Activated CD8-positive, alpha-beta memory T cell treated with anti-CD3 and anti-CD28 coated beads for 4 hours (primary cell): ENCODE results near the gene ADIPOR2.
"Not testable (repeated sequence)": the region's sequence is repeated elsewhere in the genome, so short reads cannot be mapped to it uniquely, and the experiment has no call there.

Experiments
- DNase-seq, 2 donors: peaks; one replicate each; pipeline ENCODE4 v3.0.0-alpha.2; 2020; ENCODE audit warnings: low read depth in 2 of 2

The ADIPOR2 gene

GRCh38 chr12:1812650-1813302 is 121.9 kb downstream of the ADIPOR2 start:
- DNase-seq = no peak

- DNase-seq = no peak
Observed at GRCh38 chr12:1814266-1814665, 123.4 kb downstream of the ADIPOR2 start.

GRCh38 chr12:1815108-1815507 is 124.2 kb downstream of the ADIPOR2 start:
- no peak for DNase-seq

GRCh38 chr12:1815814-1816729 is 125.2 kb downstream of the ADIPOR2 start:
- no peak for DNase-seq

GRCh38 chr12:1816730-1817348 is 126.0 kb downstream of the ADIPOR2 start:
- DNase-seq = no peak

- DNase-seq = not testable (repeated sequence)
Observed at GRCh38 chr12:1817928-1818327, 127.1 kb downstream of the ADIPOR2 start.

- DNase-seq = no peak
Observed at GRCh38 chr12:1819050-1819449, 128.2 kb downstream of the ADIPOR2 start.

GRCh38 chr12:1819571-1819970 is 128.7 kb downstream of the ADIPOR2 start:
- no peak for DNase-seq

GRCh38 chr12:1820191-1820895 is 129.5 kb downstream of the ADIPOR2 start, which contains the start of gene LRTM2:
Gene LRTM2, plus strand, starts transcription at chr12:1820565. Its CDS starts 7,584 bp downstream, at chr12:1828149.
- DNase-seq = no peak

GRCh38 chr12:1820896-1821291 is 130.0 kb downstream of the ADIPOR2 start:
- no peak for DNase-seq

- DNase-seq = no peak
Observed at GRCh38 chr12:1821805-1822204, 130.9 kb downstream of the ADIPOR2 start.

- no peak for DNase-seq
Observed at GRCh38 chr12:1822699-1823098, 131.8 kb downstream of the ADIPOR2 start.

- no peak for DNase-seq
Observed at GRCh38 chr12:1823237-1823636, 132.4 kb downstream of the ADIPOR2 start.

- DNase-seq = no peak
Observed at GRCh38 chr12:1825382-1826102, 134.7 kb downstream of the ADIPOR2 start.

GRCh38 chr12:1826401-1826800 is 135.5 kb downstream of the ADIPOR2 start:
- no peak for DNase-seq

- no peak for DNase-seq
Observed at GRCh38 chr12:1826867-1827705, 136.2 kb downstream of the ADIPOR2 start.

- DNase-seq = no peak
Observed at GRCh38 chr12:1827826-1828805, 137.2 kb downstream of the ADIPOR2 start.

GRCh38 chr12:1828856-1829255 is 138.0 kb downstream of the ADIPOR2 start:
- DNase-seq = no peak

- DNase-seq = no peak
Observed at GRCh38 chr12:1829306-1829900, 138.5 kb downstream of the ADIPOR2 start.
